IPS-20b (cell line): ENCODE data around the gene PTPRN2.

Experiments used
- H3K27ac ChIP-seq: one replicate; pipeline ENCODE4 v1.5.1; 2013; ENCODE audit warnings: low read length
- H3K27me3 ChIP-seq: 2 replicates; pipeline ENCODE4 v1.6.1; 2013; ENCODE audit warnings: mild to moderate bottlenecking, low read length, inconsistent platforms; ENCODE audit not compliant: insufficient read depth
- H3K36me3 ChIP-seq: 2 replicates; pipeline ENCODE4 v1.6.1; 2013; ENCODE audit warnings: low read depth, mild to moderate bottlenecking, inconsistent platforms, low read length, moderate library complexity; ENCODE audit not compliant: insufficient read depth
- H3K4me1 ChIP-seq: 2 replicates; pipeline ENCODE4 v1.6.1; 2013; ENCODE audit warnings: mild to moderate bottlenecking, control low read depth, inconsistent platforms, low read length, moderate library complexity; ENCODE audit not compliant: insufficient read depth
- H3K4me3 ChIP-seq: 2 replicates; pipeline ENCODE4 v1.5.1; 2013; ENCODE audit warnings: mild to moderate bottlenecking, low read length, inconsistent platforms
- H3K9ac ChIP-seq: 2 replicates; pipeline ENCODE4 v1.6.1; 2013; ENCODE audit warnings: low read depth, mild to moderate bottlenecking, inconsistent platforms, low read length, moderate library complexity
- H3K9me3 ChIP-seq: 2 replicates; pipeline ENCODE4 v1.6.1; 2013; ENCODE audit warnings: mild to moderate bottlenecking, low read depth, low read length, inconsistent platforms; ENCODE audit not compliant: insufficient read depth

The PTPRN2 gene

GRCh38 chr7:158613481-158613880, 25.9 kb upstream of the PTPRN2 start:
- no peaks in the 10 kb centered on the region for H3K9me3 ChIP-seq
- H3K36me3 ChIP-seq, result peaks cover 20% of the 10 kb centered on the region
- no peak overlapping the region for H3K27ac ChIP-seq
- peaks cover 7% of the 10 kb centered on the region; the same call in 1 of the 2 replicates for H3K4me1 ChIP-seq
- no peak overlapping the region for H3K4me3 ChIP-seq
- no peak overlapping the region for H3K9ac ChIP-seq
- no peaks in the 10 kb centered on the region for H3K27me3 ChIP-seq

- Histone ChIP-seq H3K9me3 (no peaks in the 10 kb centered on the region), H3K4me3 (no peak overlapping the region), H3K27me3 (no peaks in the 10 kb centered on the region), H3K9ac (no peak overlapping the region), H3K36me3 (peaks cover 29% of the 10 kb centered on the region), H3K4me1 (peaks cover 7% of the 10 kb centered on the region; the same call in 1 of the 2 replicates), H3K27ac (no peak overlapping the region)
These were observed 24.9 kb upstream of the PTPRN2 start for GRCh38 chr7:158612546-158612945.

- Histone ChIP-seq H3K27me3 (no peaks in the 10 kb centered on the region), H3K4me1 (peaks cover under 1% of the 10 kb centered on the region; the same call in 1 of the 2 replicates), H3K9me3 (no peaks in the 10 kb centered on the region), H3K36me3 (peaks cover 39% of the 10 kb centered on the region), H3K9ac (no peak overlapping the region), H3K4me3 (no peak overlapping the region), H3K27ac (no peak overlapping the region)
These were observed 23.9 kb upstream of the PTPRN2 start for GRCh38 chr7:158611541-158611940.

- H3K4me3 ChIP-seq, result no peak overlapping the region
- no peaks in the 10 kb centered on the region for H3K4me1 ChIP-seq
- H3K27ac ChIP-seq, result no peak overlapping the region
- H3K27me3 ChIP-seq, result no peaks in the 10 kb centered on the region
- H3K9me3 ChIP-seq, result no peaks in the 10 kb centered on the region
- H3K9ac ChIP-seq, result no peak overlapping the region
- H3K36me3 ChIP-seq, result peaks cover 47% of the 10 kb centered on the region
These were observed 21.8 kb upstream of the PTPRN2 start for GRCh38 chr7:158609313-158609974.

GRCh38 chr7:158607563-158607962, 19.9 kb upstream of the PTPRN2 start:
- Histone ChIP-seq H3K4me3 (no peak overlapping the region), H3K4me1 (no peaks in the 10 kb centered on the region), H3K9ac (no peak overlapping the region), H3K27me3 (no peaks in the 10 kb centered on the region), H3K36me3 (peaks cover 38% of the 10 kb centered on the region), H3K27ac (no peak overlapping the region), H3K9me3 (no peaks in the 10 kb centered on the region)

GRCh38 chr7:158606671-158607424, 19.2 kb upstream of the PTPRN2 start:
- no peaks in the 10 kb centered on the region for H3K27me3 ChIP-seq
- no peak overlapping the region for H3K9ac ChIP-seq
- H3K4me1 ChIP-seq, result no peaks in the 10 kb centered on the region
- H3K27ac ChIP-seq, result no peak overlapping the region
- H3K4me3 ChIP-seq, result no peak overlapping the region
- peaks cover 38% of the 10 kb centered on the region for H3K36me3 ChIP-seq
- H3K9me3 ChIP-seq, result no peaks in the 10 kb centered on the region

- Histone ChIP-seq H3K9me3 (no peaks in the 10 kb centered on the region), H3K9ac (no peak overlapping the region), H3K4me3 (no peak overlapping the region), H3K4me1 (no peaks in the 10 kb centered on the region), H3K36me3 (peaks cover 38% of the 10 kb centered on the region), H3K27me3 (no peaks in the 10 kb centered on the region), H3K27ac (no peak overlapping the region)
These were observed 18.5 kb upstream of the PTPRN2 start for GRCh38 chr7:158606129-158606528.

- H3K36me3 ChIP-seq, result peaks cover 31% of the 10 kb centered on the region
- no peaks in the 10 kb centered on the region for H3K4me1 ChIP-seq
- H3K9me3 ChIP-seq, result no peaks in the 10 kb centered on the region
- H3K27me3 ChIP-seq, result no peaks in the 10 kb centered on the region
- no peak overlapping the region for H3K9ac ChIP-seq
- H3K4me3 ChIP-seq, result no peak overlapping the region
- no peak overlapping the region for H3K27ac ChIP-seq
These were observed 16.4 kb upstream of the PTPRN2 start for GRCh38 chr7:158603773-158604755.

- no peaks in the 10 kb centered on the region for H3K27me3 ChIP-seq
- H3K9me3 ChIP-seq, result no peaks in the 10 kb centered on the region
- H3K27ac ChIP-seq, result no peak overlapping the region
- no peak overlapping the region for H3K4me3 ChIP-seq
- no peak overlapping the region for H3K9ac ChIP-seq
- no peaks in the 10 kb centered on the region for H3K4me1 ChIP-seq
- H3K36me3 ChIP-seq, result peaks cover 23% of the 10 kb centered on the region
These were observed 15.5 kb upstream of the PTPRN2 start for GRCh38 chr7:158602905-158603772.

GRCh38 chr7:158602041-158602440, 14.4 kb upstream of the PTPRN2 start:
- H3K27me3 ChIP-seq, result no peaks in the 10 kb centered on the region
- no peak overlapping the region for H3K27ac ChIP-seq
- no peaks in the 10 kb centered on the region for H3K9me3 ChIP-seq
- H3K4me1 ChIP-seq, result no peaks in the 10 kb centered on the region
- H3K9ac ChIP-seq, result no peak overlapping the region
- no peak overlapping the region for H3K4me3 ChIP-seq
- H3K36me3 ChIP-seq, result peaks cover 12% of the 10 kb centered on the region

- 0 out of 2 replicates have a peak, but pooled peaks cover 3% of the 10 kb centered on the region for H3K4me1 ChIP-seq
- H3K36me3 ChIP-seq, result peaks cover 3% of the 10 kb centered on the region; the same call in 1 of the 2 replicates
- H3K4me3 ChIP-seq, result no peak overlapping the region
- H3K27me3 ChIP-seq, result no peaks in the 10 kb centered on the region
- no peak overlapping the region for H3K27ac ChIP-seq
- no peak overlapping the region for H3K9ac ChIP-seq
- no peaks in the 10 kb centered on the region for H3K9me3 ChIP-seq
These were observed 13.5 kb upstream of the PTPRN2 start for GRCh38 chr7:158601090-158601489.
